Hindlimb muscle (tissue), 1 donor: ENCODE data around the gene GRIN3A. TPM values are rescaled to one million over a fixed set of nuclear protein-coding genes. Genes with fewer than 3 reads are reported as not detected.
"Not testable (repeated sequence)": the region's sequence is repeated elsewhere in the genome, so short reads cannot be mapped to it uniquely, and the experiment has no call there.

Experiments
- DNase-seq: peaks from one replicate; pipeline ENCODE4 v3.0.0-alpha.2; 2013
- polyA plus RNA-seq: library from polyadenylated mRNA; unstranded; fragments of 120-200 nt; gene quantifications from one replicate; pipeline ENCODE4 v1.2.1, GENCODE V29; 2013; ENCODE audit not compliant: insufficient read length

GRIN3A gene
- polyA plus RNA-seq, 1 donor = 0.98 TPM

- no peak for DNase-seq
Observed at GRCh38 chr9:101631892-101632291, 106.6 kb downstream of the GRIN3A start.

DNA sequence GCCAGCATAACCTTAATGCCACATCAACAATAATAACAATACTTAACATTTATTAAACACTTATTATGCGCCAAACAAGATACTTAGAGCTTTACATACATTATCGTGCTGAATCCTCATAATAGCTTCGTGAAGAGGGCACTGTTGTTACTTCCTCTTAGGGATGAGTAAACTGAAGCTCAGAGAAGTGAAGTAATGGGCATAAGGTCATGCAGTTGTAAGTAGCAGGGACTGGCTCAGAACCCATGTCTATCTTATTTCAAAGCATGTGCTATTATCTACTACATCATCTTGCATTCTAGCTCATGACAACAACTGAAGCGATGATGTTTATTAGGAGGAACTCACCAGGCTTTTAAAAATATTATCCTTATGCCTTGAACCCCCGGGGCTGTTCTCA, 108.8 kb downstream of the GRIN3A start:
- DNase-seq = no peak

DNA sequence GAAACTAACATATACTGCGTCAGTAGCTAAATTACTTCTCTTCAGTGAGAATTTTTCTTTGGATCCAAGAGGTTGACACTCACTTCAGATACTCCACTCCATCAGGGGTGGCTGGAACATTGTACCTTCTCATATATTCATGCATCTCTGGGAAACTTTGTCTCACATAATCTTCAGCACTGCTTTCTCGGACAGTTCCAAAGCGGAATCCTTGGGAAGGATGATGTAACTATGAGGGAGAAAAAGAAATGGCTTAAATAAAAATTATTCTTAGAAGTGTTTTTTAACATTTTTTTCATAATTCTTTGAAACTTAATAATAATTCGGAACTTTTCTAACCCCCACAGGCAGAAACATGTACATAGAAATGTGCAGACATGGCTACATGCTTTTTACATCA, 110.3 kb downstream of the GRIN3A start:
- peak; percentile 6 for DNase-seq

DNA sequence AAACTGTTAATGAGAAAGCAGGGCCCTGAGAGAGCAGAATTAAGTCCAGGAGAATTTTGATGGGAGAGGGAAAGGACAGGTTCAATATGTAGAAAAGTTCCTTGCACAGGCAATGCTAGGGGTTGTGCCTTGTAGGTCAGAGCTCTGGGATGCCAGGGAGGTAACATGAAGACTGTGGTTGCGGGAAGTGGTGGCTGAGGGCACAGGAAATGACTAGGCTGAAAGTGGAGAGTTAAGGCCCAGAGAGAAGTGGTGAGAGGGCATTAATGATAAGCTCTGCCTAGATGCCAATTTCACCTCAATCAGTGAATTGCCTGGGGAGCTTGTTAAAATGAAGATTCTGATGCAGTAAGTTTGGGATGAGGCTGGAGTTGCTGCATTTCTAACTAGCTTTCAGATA, 112.2 kb downstream of the GRIN3A start:
- no peak for DNase-seq

GRCh38 chr9:101625876-101626275, 112.6 kb downstream of the GRIN3A start:
- DNase-seq = no peak

DNA sequence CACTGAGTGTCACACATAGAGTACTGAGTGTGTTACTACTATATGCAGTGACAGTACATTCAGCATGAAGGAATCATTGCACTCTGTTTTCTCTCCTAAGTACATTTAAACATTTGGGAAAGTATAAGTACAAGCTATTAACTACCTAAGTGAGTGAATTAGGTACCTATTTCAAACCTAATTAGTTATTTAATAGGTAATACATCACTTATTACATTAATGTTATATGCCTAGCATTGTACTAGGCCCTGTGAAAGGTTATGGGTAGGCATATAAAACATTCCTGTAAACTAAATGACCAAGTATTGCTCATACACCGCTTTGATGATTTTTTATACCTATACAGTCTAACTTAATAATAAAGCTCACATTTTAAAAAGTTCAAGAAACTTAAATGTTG, 118.0 kb downstream of the GRIN3A start:
- no peak for DNase-seq

- DNase-seq = no peak
Observed at GRCh38 chr9:101618698-101619097, 119.7 kb downstream of the GRIN3A start.

DNA sequence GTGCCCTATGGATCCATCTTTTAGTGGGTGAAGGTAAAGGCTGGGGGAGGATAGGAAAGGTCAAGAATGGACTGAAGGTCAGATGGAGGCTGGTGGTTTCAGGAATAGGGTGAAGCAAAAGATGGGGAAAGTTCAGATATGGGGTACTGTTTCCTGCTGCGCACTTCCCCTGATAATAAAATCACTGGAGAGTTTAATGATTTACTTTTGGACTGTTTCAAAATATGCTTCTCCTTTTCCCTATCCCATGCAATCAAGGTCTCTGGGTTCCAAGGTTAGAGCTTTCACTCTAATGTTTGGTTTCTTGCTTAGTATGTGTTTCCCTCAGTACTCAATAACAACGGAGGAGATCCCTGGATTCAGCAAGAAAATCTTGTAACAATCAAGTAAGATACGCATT, 132.9 kb downstream of the GRIN3A start:
- DNase-seq = no peak

DNA sequence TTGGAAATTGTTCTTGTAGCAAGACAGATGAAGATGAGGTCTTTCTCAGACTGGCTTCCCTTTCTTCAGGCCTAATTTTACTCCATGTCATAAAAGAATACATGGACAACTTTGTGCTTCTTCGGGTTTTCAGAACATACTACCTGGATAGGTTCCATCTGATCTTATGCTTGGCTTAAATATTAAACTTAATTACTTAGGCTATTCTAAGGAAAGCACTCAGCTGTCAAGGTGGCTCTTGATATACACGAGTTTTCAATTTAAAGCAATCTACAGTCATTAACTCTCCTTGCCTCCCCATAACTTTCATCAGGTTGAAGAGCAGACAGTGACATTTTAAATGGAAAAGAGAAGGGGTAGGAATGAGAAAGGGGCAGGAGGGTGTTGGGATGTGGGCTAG, 134.2 kb downstream of the GRIN3A start:
- DNase-seq = no peak

GRCh38 chr9:101601904-101602765, 136.3 kb downstream of the GRIN3A start:
- DNase-seq = peak; percentile 32

GRCh38 chr9:101594796-101595195, 143.7 kb downstream of the GRIN3A start, which contains the start of gene PPP3R2:
PPP3R2 (minus strand) TSS chr9:101594969; CDS start chr9:101594921, 48 bp downstream.
- DNase-seq = no peak

GRCh38 chr9:101593345-101593744, 145.1 kb downstream of the GRIN3A start:
- DNase-seq = no peak

DNA sequence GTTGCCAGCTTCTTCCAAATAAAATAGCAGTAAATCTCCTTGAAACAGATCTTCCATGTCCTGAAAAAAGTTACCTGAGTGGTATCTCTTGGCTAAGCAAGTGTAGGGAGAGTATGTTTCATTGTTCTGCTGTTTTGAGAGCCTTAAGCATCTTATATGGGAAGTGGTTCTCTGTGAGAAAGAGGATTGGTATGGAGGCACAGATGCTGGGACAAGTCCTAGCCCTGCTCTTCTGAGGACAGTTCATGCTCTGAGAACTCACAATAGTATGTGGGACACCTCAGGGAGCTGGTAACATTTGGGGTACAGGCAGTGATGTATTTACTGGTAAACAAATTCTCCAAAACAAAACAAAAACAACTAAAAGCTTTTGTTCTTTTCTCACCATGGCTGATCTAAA, 145.7 kb downstream of the GRIN3A start:
- no peak for DNase-seq

DNA sequence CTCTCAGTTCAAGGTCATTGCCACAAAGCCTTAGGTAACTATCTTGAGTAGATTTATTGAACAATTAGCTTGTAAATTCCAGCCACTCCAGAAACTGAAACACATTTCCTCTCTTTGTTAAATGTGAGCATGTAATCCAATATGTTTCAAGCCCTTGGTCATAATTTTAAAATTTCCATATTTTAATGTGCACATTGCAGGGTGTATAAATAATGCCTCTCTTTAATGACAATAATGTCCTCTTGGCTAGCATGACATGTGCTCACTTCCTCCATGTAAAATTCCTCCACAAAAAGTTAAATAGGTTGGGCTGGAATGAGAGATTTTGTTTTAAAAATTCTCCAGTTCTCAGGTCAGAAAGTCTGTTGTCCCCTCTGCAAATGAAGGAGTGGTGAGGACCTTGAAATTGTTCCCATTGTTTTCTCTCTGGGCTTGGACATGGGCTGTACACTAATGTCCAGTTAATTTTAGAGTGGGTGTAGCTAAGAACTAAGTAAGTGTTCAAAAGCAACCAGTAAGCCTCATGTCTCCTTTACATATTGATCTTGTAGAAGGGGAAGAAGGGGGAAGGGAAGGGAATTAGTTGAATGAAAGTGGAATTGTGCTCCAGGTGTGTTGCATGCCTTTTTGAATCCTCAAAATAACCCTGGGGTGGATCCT, 146.5 kb downstream of the GRIN3A start:
- no peak for DNase-seq

- no peak for DNase-seq
Observed at GRCh38 chr9:101590901-101591300, 147.5 kb downstream of the GRIN3A start.

- DNase-seq = not testable (repeated sequence)
Observed at GRCh38 chr9:101590074-101590473, 148.4 kb downstream of the GRIN3A start.

DNA sequence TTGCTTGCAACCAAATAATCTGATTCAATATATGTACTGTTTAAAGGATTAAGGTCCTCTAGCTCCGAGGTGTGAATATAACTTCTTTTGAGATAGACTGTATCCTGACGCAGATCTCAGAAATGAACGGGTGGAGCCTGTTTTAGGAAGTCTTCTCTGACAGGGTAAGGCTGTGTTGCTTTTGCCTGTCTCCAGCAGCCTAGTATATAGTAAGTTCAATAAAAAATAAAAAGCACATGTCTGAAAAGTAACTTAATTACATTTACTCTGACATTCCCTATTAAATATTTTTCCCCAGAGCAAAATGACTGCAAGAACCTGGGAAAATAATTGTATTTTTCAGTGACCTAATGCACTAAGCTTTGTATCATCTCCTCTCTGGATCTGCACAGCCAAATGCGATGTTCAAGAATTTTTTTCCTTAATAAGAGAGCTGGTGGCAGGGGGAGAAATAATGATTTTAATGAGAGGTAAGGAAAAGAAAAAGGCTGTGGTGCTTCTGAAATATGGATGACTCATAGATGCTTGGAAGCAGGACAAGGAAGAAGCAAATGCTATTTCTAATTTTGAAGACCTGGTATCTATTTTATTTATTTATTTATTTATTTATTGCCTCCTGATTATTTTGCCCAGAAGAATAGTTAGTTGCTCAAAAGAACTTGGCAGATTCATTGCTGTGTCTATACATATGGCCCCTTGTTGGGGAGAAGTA, 151.0 kb downstream of the GRIN3A start:
- no peak for DNase-seq

- no peak for DNase-seq
Observed at GRCh38 chr9:101586651-101587050, 151.8 kb downstream of the GRIN3A start.

DNA sequence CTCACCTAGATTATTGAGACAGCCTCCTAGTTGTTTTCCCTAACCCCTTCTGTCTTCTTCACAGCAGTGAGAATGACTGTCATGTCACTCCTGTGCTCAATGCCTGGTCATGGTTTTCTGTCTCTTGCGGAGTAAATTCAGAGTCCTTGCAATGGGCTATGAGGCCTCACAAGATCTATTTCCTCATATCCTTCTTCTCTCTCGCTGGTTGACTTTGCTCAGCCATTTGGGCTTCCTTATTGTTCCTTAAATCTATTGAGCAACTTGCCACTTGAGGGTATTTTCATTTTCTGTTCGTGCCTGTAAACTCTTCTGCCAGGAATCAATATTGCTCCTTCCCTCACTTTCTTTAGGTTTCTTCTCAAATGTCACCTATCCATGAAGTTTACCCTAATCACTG, 152.7 kb downstream of the GRIN3A start:
- DNase-seq = no peak

- DNase-seq = peak; percentile 25
Observed at GRCh38 chr9:101582553-101582952, 155.9 kb downstream of the GRIN3A start.

DNA sequence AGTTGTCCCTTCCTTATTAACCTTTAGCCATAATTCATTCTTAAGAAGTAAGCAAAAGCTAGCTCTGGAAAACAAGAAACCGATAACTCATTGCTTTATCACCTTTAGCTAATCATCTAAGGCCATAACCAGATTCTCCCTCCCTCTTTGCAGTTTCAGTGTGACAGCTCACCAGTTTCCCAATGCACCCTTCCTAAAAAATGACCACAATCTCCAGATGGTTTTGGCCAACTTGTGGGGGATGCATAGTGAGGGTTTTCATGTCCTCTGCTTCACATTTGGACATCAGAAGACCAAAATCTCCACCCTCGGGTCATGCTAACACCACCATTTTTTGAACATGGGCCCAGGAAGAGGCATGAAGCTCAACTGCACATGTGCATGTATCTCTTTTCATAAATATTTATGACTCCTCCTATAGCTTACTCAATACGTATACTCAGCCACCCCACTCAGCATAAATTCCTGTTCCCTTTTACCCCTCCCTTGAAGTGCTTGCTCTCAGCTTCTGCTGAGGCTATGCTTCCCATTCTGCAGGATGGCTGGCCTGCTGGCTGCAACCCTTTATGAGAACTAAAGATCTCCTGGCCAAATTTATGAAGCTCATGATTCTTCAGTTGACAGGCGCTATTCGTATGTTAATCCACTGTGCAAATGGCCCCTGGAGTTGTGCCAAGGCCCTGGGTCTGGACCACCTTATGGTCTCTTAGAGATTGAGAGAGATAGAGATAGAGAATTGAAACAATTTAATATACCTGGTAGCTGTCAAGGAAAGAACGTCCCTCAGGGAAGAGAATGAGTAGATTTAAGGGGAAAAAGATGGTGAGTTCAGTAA, 158.5 kb downstream of the GRIN3A start:
- DNase-seq = no peak

- no peak for DNase-seq
Observed at GRCh38 chr9:101578378-101578777, 160.1 kb downstream of the GRIN3A start.
